GM18909 (cell line): ENCODE data around the gene SNPH.

Experiments
- ATAC-seq: cut with Tn5 transposase; IDR thresholded peaks from one replicate; pipeline ENCODE4 v1.9.1; 2021; ENCODE audit warnings: mild to moderate bottlenecking; ENCODE audit not compliant: unreplicated experiment, poor library complexity

The SNPH gene

DNA sequence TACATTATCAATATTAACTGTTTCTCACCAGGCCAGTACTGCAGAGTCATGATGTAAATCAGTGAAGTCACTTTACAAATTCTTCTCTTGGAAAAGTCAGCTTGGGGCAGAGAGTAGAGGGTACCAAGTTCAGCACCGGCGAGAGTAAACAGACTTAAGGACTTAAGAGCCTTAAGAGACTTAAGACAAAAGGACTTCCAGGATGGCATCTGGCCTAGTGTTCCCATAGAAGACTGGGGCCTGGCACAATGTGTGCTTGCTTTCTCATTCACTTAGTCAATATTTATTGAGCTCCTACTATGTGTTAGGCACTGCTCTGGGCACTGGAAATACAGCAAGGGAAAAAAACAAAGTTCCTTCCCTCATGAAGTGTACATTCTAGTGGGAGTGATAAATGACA lies 1.4 kb upstream of the SNPH start:
- no peak for ATAC-seq

DNA sequence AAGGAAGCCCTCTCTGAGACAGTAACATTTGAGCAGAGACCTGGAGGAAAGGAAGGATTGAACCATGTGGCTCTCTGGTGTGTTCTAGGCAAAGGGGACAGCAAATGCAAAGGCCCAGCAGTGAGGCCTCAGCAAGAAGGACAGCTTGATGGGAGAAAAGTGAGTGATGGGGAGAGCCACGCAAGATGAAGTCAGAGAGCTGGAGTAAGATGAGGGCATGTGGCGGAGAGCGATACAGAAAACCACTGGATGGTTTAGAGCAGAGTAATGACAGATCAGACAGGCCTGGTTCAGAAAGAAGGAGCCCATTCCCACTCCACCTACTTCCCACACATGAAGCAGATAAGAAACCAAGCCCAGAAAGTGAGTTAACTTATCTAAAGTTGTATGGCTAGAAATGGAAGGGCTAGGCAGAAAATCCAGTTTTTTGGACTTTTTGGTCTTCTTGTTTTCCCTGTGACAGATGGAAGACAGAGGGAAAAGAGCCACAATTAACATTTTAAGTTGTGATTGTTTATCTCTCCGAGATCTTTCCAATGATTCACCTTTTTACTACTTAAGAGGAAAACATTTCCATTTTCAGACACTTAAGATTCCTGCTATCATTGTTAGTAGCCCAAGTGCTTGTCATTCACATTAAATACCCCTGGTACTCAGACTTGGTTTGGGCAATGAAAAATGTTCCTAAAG lies 723 bp upstream of the SNPH start:
- no peak for ATAC-seq

DNA sequence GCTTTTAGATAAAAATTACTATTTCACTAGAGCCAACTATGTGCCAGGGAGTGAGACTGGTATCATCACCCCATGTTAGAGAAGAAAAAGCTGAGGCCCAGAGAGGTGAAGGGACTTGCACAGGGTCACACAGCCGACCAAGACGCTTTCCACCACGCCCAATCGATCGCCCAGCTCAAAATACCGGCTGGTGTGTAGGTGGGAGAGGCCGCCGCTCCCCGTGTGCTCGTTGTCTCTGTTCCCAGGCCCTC lies 253 bp upstream of the SNPH start:
- no peak for ATAC-seq

DNA sequence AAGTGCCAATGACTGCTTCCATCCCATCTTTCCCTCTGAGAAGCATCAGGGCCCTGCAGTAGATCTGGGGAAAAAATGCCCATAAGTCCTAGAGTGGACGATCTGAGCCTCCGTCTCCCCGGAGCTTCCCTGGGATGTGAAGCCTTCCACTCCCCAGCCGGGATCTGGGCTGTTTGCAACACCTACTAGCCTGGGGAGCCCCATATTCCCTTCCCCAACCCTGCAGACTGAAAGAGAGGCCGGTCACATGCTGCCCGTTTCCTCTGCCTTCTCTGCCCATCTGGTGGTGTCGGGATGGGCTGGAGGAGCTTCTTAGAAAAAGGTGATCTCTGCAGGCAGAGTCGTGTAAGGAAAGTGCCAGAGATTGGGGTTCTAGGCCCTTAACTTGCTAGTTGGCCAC lies 1.1 kb downstream of the SNPH start:
- no peak for ATAC-seq

DNA sequence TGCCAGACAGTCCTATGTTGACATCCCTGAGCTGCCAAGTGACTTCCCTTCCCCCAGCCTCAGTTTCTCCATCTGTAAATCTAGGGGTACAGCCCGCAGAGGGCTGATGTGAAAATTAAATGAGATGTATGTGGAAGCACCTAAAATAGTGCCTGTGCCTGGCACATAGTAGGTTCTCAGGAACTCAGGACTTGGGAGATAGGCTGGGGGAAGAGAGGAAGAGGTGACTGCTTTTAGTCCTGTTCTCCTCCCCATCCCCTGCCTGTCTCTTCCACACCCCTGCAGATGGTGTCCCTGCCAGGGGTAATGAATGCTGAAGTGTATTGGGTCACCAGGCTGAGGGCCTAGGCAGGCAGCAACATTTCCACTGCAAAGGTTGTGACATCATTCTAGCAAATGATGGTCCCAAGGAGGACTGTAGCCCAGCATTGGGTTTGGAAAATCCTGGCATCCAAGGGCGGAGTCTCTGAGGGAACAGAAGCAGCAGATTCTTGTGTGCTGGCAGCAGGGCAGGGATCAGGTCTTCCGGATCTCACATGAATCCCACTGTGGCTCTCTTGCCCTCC lies 1.8 kb downstream of the SNPH start:
- no peak for ATAC-seq

DNA sequence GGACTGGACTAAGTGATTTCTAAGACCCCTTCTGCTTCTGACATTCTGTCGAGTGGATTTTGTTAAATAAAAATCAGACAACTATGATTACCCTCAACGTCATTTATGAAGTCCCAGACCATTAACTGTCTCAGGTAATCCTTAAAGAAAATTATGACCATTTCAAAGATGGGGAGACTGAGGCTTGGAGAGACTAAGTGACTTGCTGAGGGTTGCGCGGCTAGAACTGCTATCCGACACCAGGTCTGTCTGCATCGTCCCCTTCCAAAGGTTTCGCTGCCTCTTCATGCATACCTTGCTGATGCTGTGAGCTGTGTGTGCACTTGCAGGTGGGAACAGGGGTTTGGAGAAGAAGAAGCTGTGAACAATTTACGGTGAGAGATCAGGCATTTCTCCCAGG lies 3.1 kb downstream of the SNPH start:
- no peak for ATAC-seq

DNA sequence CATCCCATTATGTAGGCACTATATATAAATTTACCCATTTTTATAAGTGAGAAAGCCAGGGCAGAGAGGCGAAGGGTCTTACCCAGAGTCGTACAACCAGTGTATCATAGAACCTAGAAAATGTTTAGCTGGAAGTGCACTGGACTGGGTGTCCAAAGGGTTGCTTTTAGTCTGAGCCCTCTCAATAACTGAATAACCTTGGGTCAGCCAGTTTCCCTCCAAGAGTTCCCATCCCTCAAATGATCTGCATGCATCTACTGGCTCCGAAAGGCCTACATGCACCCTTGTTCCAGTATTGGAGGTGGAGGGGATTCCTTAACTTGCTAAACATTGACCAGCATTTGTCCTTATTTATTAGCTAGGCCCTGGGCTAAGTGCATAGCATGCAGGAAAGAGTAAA lies 3.8 kb downstream of the SNPH start:
- ATAC-seq: no peak

DNA sequence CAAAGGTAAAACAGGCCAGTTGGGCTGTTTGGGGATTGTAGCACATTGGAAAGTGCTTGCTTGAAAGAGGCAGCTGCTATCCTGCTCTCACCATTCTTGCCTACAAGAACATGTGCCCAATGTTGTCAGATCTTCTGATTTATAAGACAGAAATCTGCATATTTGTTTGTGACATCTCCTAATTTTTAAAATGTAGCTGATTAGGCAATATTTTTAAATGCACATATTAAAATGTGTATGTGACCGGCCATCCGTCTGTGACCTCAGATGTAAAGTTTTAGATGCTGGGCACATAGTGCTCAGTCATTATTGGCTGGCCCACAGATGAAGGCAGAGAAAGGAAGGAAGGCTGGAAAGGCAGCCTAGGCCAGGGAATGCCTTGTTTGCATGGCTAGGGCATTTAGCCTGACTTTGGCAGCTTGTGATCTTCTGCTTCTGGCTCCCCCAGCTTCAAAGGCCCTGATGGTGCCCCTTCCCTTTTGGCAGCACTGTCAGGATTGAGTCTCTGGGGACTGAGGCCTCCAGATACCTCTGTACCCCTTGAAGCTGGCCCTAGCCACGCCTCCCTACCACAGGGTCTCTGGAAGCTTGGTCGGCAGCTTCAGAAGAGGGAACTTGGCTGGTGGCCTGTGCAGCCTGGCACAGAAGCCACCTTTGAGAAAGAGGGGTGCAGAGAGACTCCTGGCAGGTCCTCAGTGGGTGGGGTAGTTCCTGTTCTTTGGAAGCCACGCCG lies 6.4 kb downstream of the SNPH start:
- no peak for ATAC-seq

DNA sequence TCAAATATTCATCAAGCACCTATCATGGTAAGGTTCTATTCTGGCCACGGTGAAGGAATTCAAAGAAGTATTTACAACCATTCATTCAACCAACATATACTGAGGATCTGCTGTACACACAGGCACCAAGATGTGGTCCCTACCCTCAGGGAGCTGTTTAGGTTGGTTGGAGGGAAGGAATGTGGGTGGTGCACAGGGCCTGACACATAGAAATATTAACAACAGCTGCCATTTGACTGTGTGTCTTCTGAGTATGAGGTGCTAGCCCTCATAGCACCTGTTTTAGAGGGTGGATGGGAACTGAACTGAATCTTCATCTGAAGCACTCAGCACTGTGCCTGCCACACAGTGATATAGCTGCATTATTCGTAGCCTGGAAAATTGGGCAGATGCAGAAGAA lies 7.3 kb downstream of the SNPH start:
- ATAC-seq: no peak

DNA sequence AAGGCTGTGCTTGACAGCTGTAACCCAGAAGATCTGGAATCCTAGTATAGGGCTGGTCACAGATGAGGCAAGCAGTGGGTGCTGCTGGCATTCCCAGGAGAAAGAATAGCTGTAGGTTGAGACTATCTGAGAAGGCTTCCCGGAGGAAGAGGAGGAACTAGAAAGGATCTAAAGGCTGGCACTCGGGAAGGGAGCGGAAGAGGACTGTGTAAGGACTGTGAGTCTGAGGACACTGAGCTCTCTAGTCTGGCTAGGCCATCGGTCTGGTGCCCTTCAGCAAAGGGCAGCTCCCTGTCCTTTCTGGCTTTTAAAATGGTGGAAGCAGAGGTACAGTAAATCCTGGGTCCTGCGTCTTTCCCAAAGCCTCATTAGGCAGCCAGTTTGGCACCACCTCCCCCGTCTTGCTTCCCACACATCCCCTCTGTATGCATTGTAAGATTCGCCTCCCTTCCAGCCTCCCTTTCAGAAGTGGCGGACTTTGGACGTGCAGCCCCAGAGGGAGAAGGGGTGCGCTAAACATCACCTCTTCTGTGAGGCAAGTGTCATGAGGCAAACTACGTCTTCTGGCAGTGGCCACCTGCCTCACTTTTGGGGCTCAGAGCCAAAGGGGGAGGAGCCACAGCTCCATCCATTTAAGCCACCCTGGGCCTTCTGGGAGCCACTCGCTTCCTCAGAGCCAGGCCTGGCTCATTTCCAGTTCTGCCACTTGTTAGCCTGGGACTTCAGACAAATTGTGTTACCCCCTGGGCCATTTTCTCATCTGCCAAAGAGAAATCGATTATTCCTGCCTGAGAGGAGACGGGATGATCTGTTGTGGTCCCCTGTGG lies 8.6 kb downstream of the SNPH start:
- no peak for ATAC-seq

DNA sequence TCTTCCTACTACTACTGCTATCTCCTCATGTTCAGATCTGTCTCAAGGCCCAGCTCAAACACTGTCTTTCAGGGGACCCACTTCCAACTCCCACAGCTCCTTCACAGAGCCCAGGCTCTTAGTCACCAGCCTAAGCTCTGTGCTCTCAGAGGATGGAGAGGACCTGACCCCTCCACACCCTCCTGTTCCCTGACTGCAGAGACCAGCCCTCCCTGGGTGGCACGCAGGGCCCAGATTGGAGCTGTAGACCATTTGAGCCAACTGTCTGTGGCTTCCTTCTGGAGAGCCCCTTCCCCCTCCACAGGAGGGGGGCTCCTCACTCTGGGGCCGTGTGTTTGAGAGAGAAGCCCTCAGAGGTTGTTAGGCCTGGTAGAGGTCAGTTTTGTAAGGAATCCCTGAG lies 9.8 kb downstream of the SNPH start:
- no peak for ATAC-seq

DNA sequence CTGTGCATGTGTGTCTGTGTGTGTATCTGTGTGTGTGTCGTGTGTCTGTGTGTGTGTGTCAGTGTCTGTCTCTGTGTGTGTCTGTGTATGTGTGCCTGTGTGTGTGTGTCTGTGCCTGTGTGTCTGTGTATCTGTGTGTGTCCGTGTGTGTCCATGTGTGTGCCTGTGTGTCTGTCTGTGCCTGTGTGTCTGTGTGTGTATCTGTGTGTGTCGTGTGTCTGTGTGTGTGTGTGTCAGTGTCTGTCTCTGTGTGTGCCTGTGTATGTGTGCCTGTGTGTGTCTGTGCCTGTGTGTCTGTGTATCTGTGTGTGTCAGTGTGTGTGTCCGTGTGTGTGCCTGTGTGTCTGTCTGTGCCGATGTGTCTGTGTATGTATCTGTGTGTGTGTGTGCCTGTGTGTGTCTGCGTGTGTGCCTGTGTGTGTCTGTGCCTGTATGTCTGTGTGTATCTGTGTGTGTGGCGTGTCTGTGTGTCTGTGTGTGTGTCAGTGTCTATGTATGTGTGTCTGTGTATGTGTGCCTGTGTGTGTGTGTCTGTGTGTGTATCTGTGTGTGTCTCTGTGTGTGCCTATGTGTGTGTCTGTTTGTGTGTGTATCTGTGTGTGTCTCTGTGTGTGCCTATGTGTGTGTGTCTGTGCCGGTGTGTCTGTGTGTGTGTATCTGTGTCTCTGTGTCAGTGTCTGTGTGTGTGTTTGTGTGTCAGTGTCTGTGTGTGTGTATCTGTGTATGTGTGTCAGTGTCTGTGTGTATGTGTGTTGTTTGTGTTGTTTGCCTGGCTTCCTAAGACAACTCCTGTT lies 11.6 kb downstream of the SNPH start:
- ATAC-seq: no peak

DNA sequence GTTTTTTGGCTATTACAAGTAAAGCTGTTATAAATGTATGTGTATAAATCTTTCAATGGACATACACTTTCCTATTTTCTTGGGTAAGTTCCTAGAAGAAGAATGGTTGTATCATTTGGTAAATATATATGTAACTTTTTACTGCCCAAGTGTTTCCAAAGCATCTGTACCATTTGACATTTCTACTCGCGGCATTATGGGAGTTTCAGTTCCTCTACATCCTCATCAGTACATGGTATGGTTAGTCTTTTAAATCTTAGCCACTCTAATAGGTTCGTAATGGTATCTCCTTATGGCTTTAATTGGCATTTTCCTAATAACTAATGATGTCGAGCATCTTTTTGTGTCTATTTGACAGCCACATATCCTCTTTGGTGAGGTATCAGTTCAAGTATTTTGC lies 12.9 kb downstream of the SNPH start:
- no peak for ATAC-seq

DNA sequence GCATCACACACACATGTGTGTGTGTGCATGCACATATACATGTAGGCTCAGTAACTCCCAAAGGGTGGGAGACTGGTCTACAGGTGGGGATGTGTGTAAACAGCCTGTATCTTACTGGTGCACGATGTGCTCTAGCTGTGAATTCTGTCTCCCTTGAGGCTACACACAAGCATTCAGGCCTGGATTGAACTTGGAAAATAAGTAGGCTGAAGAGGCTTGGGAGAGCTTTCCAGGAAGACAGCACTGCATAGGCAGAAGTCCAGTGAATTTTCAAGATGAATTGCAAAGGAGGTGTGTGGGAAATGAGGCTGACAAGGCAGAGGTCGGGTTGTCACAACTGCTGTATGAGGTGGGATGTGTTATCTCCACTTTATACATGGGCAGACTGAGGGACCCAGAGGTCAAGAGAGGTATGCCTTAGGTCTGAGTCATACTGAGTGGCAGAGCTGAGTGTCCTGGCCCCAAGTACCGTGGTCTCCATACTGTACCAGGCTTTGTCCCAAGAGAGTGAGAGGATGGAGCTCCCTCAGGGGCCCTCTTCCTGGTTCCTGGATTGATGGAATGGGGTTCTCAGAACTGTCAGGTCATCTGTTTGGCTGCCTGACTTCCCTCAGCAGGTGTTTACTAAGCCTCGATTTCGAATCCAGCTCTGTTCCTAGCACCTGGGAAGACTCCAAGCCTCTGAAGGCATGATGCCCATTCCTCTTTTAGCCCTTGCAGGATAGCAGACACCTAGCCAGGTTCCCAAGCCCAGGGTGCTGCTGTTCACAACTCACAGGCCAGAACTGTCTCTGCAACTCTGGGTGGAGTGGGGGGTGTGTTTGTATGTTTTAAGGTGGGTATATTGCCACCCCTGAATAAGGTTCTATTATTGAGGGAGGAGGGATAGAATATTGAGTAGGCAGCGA lies 14.4 kb downstream of the SNPH start:
- no peak for ATAC-seq

DNA sequence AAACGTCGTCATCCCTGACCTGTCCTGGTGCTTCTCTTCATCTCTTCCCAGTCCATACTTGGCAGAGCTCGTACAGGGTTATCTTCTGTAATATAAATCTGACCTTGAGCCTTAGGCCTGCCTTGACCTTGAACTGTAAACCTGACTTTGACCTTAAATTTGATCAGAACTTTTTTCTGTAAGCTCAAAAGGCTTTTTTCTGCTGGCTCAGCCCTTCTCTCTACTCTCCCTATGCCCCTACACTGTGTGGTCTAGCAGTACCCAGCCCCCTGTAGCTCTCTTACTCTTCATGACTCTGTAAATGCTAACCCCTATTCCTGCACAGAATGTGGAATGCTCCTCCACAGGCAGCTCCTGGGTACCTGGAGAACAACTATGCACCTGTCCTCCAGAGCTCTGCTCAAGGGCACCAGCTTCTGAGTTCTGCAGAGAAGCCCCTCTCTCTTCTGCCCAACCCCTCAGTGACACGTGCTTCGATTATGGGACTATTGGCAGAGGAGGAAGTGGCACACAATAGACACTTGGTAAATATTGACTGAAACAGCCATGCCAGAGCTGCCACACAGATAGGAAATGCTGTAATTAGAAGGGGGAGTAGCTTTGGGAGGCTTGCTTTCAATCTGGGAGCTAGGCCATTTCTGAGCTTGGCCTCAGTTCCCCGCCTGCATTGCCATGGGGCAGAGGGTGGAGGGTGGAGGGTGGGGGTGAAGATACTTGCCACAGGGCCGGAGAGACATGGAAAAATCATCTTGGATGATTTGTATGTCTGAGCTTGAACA lies 15.4 kb downstream of the SNPH start:
- no peak for ATAC-seq

DNA sequence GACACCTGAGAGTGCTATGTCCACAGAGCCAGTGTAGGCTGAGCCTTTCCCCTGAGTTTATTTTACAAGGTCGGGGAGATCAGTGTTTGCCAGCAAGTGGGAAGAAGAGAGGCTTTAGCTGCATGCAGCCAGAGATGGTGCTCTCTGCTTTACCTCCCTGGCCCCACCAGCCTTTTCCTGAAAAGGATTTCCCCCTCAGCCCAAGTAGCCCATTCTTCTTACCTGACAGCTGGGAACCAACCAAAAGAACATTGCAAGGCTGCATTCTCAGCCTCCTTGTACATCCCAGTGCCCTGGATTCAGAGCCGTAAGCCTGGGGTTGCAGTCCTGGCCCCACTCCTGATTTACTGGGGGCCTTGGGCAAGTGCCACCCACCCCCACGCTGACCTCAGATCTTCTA lies 16.9 kb downstream of the SNPH start:
- ATAC-seq: no peak

DNA sequence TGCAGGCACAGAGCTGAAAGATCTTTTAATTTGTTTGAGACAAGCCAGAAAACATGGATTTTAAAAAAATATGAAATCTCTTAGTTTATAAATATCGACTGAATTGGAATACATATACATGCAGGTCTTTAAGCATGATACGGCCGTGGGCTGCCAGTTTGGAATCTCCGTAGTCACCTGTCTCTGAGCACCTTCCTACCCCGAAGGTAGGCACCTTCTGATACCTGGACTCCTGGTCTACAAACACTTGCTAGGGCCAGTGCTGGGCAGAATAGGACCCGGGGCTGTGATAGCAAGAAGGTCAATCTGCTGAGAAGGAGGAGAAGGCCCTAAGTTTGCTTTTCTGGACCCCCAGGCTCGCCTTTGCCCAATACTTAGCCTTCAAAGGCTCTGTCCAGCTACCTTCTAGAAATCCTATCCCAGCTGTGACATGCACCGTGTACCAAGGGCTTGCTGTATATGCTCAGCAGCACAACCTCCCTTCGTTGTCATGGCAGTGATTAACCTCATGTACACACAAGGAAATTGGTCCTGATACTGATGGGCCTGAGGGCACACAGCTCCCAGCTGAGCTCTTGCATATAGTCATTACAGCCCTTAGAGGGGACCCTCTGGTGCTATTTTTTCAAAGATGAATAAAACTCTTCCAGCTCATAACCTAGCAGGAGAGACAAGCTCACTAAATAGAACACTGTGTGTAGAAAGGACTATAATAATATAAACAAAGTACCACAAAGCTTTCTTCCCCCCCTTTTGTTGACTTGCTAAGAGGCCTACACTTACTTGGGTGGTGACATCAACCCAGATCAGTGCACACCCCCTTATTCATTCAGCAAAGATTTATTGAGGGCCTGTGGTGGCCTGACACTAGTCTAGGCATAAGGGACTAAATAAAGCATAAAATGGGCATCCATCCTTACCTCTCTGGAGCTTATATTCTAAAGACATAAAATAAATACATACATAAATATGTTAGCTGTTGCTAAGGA lies 17.7 kb downstream of the SNPH start:
- ATAC-seq: no peak
